PC-9 (cell line): ENCODE data around the gene TOMM20. TPM values are rescaled to one million over a fixed set of nuclear protein-coding genes. Genes with fewer than 3 reads are reported as not detected.
A peak's percentile ranks its signal among the peaks of the same experiment; 100 is the strongest.
"Not testable (repeated sequence)": the region's sequence is repeated elsewhere in the genome, so short reads cannot be mapped to it uniquely, and the experiment has no call there.

ENCODE experiments used
- BruUV-seq: library from RNA; stranded (reverse); fragments of 400-500 nt; replicated peaks from 2 replicates; lab custom pipeline; 2021; lab: Mats Ljungman, UMichigan
- CTCF ChIA-PET: fragments of 300-600 bp; sonication (Branson Sonifier 250); formaldehyde crosslinking; loops from one replicate; lab custom pipeline; 2022; ENCODE audit warnings: antibody characterized with exemption; lab: Charles Lee
- POLR2A ChIA-PET: fragments of 300-600 bp; sonication (Branson Sonifier 250); formaldehyde crosslinking; loops from one replicate; lab custom pipeline; 2022; ENCODE audit warnings: antibody characterized with exemption; ENCODE audit not compliant: unreplicated experiment; lab: Charles Lee
- DNase-seq, 2 experiments: peaks; one replicate each; pipeline versions ENCODE4 v3.0.0 to v3.0.0-alpha.2; 2015 to 2022; ENCODE audit warnings: mixed read lengths in 1 of 2
- H2AFZ ChIP-seq: fragments of 200-600 bp; sonication (generic); 2 replicates; pipeline ENCODE4 v1.8.1; 2017; ENCODE audit warnings: antibody characterized with exemption
- H3F3A ChIP-seq: fragments of 200-600 bp; sonication (generic); 2 replicates; pipeline ENCODE4 v1.8.1; 2017; ENCODE audit warnings: antibody characterized with exemption, mild to moderate bottlenecking, low read depth; ENCODE audit not compliant: insufficient read depth
- H3K27ac ChIP-seq: fragments of 200-600 bp; sonication (generic); 2 replicates; pipeline ENCODE4 v1.6.1; 2016; ENCODE audit warnings: mixed run types
- H3K27me3 ChIP-seq: fragments of 200-600 bp; sonication (generic); 2 replicates; pipeline ENCODE4 v1.6.1; 2016; ENCODE audit warnings: low read depth, mixed run types; ENCODE audit not compliant: insufficient read depth
- H3K36me3 ChIP-seq: fragments of 200-600 bp; sonication (generic); 2 replicates; pipeline ENCODE4 v1.6.1; 2016; ENCODE audit warnings: low read depth, mixed run types
- H3K4me1 ChIP-seq: fragments of 200-600 bp; sonication (generic); replicated peaks from 2 replicates; pipeline ENCODE4 v1.6.1; 2016; ENCODE audit warnings: mixed run types; ENCODE audit not compliant: insufficient read depth
- H3K4me2 ChIP-seq: fragments of 200-600 bp; sonication (generic); 2 replicates; pipeline ENCODE4 v1.6.1; 2017; ENCODE audit warnings: mixed run types
- H3K4me3 ChIP-seq: fragments of 200-600 bp; sonication (generic); 2 replicates; pipeline ENCODE4 v1.6.1; 2016; ENCODE audit warnings: mixed run types
- H3K79me2 ChIP-seq: fragments of 200-600 bp; sonication (generic); 2 replicates; pipeline ENCODE4 v1.6.1; 2017; ENCODE audit warnings: low read depth, mixed run types
- H3K9me2 ChIP-seq: fragments of 200-600 bp; sonication (generic); 2 replicates; pipeline ENCODE4 v1.8.1; 2017; ENCODE audit warnings: mild to moderate bottlenecking; ENCODE audit not compliant: insufficient read depth
- H3K9me3 ChIP-seq: fragments of 200-600 bp; sonication (generic); 2 replicates; pipeline ENCODE4 v1.8.1; 2016; ENCODE audit warnings: low read depth; ENCODE audit not compliant: insufficient read depth
- H4K20me1 ChIP-seq: fragments of 200-600 bp; sonication (generic); 2 replicates; pipeline ENCODE4 v1.8.1; 2017; ENCODE audit not compliant: insufficient read depth
- CTCF ChIP-seq: fragments of 200-600 bp; sonication (generic); conservative IDR thresholded peaks from 2 replicates; pipeline ENCODE4 v1.6.1; 2017; ENCODE audit warnings: mixed run types, antibody characterized with exemption, mild to moderate bottlenecking, moderate library complexity
- EZH2 ChIP-seq: fragments of 200-600 bp; sonication (generic); IDR thresholded peaks from 2 replicates; pipeline ENCODE4 v1.8.0; 2017; ENCODE audit warnings: antibody characterized with exemption, low read depth
- intact Hi-C: fragments of 100-400 bp; cut with micrococcal nuclease; formaldehyde crosslinking; loops from one replicate; pipeline ENCODE4 v1.10.0; 2022; ENCODE audit not compliant: unreplicated experiment
- total RNA-seq: library from RNA; stranded (reverse); gene quantifications from 2 replicates; pipeline ENCODE4 v1.2.3, GENCODE V29; 2021

Gene TOMM20
- total RNA-seq, 1 experiment from 2014 or later = 165 TPM

- Histone ChIP-seq H3K27ac (peak overlapping the region; percentile 100), H3K27me3 (no peaks in the 10 kb centered on the region), H4K20me1 (no peaks in the 10 kb centered on the region), H3K36me3 (no peaks in the 10 kb centered on the region), H3K4me2 (peak overlapping the region; percentile 94), H2AFZ (no peak overlapping the region), H3F3A (peaks cover 82% of the 10 kb centered on the region), H3K79me2 (peaks cover 40% of the 10 kb centered on the region), H3K9me3 (no peaks in the 10 kb centered on the region), H3K9me2 (no peaks in the 10 kb centered on the region), H3K4me3 (peak overlapping the region; percentile 61), H3K4me1 (peaks cover 97% of the 10 kb centered on the region)
- no peak for TF ChIP-seq EZH2
- TF ChIP-seq CTCF = no peak
- CTCF ChIA-PET = interaction anchor here (0.6 kb wide), 5 partner anchors 8 to 579 kb away, joined by 3 to 8 read pairs (median 3); no protein-coding TSS in a partner anchor
- POLR2A ChIA-PET = interaction anchor here (0.5 to 2.0 kb wide), 20 partner anchors 13 to 652 kb away, joined by 3 to 18 read pairs (median 6); no protein-coding TSS in a partner anchor
- intact Hi-C loops = loop anchor here (2.0 kb wide), 1 partner anchor 147 kb away; no protein-coding TSS in a partner anchor
- peak; percentile 88 to 89 for DNase-seq
- no TSS peak for BruUV-seq
Observed at GRCh38 chr1:235073968-235074522, 54.6 kb downstream of the TOMM20 start.

- Histone ChIP-seq H3K4me2 (peak overlapping the region; percentile 94), H3K4me1 (peaks cover 97% of the 10 kb centered on the region), H3K79me2 (peaks cover 44% of the 10 kb centered on the region), H4K20me1 (no peaks in the 10 kb centered on the region), H3K27me3 (no peaks in the 10 kb centered on the region), H3K36me3 (no peaks in the 10 kb centered on the region), H3K9me3 (no peaks in the 10 kb centered on the region), H3F3A (peaks cover 83% of the 10 kb centered on the region), H2AFZ (no peak overlapping the region), H3K27ac (peak overlapping the region; percentile 100), H3K9me2 (no peaks in the 10 kb centered on the region), H3K4me3 (peak overlapping the region; percentile 61)
- intact Hi-C loops = no loop called here
- POLR2A ChIA-PET = interaction anchor here (0.5 to 2.0 kb wide), 19 partner anchors 13 to 588 kb away, joined by 4 to 18 read pairs (median 7); no protein-coding TSS in a partner anchor
- CTCF ChIA-PET = interaction anchor here (0.6 to 0.7 kb wide), 5 partner anchors 9 to 578 kb away, joined by 3 to 8 read pairs (median 3); no protein-coding TSS in a partner anchor
- no peak for TF ChIP-seq EZH2
- TF ChIP-seq CTCF = no peak
- peak; percentile 98 to 99 for DNase-seq
- BruUV-seq = no TSS peak
Observed at GRCh38 chr1:235073331-235073967, 55.2 kb downstream of the TOMM20 start.

- Histone ChIP-seq H3K4me2 (peak overlapping the region; percentile 28), H3K79me2 (peaks cover 44% of the 10 kb centered on the region), H3K27ac (peak overlapping the region; percentile 100), H3F3A (peaks cover 82% of the 10 kb centered on the region), H3K4me1 (peaks cover 94% of the 10 kb centered on the region)
- H3K9me2 ChIP-seq, H2AFZ ChIP-seq, H4K20me1 ChIP-seq, H3K9me3 ChIP-seq, H3K36me3 ChIP-seq, BruUV-seq, intact Hi-C loops, H3K27me3 ChIP-seq, H3K4me3 ChIP-seq, DNase-seq, CTCF ChIA-PET: not testable (repeated sequence)
- POLR2A ChIA-PET = interaction anchor here (0.7 to 2.0 kb wide), 3 partner anchors 12 to 113 kb away, joined by 3 to 12 read pairs (median 12); no protein-coding TSS in a partner anchor
Observed at GRCh38 chr1:235072577-235072976, 56.1 kb downstream of the TOMM20 start.
